GM12865 (cell line): ENCODE results near the gene NDUFB10.

Experiments
- DNase-seq: peaks from one replicate; pipeline ENCODE4 v3.0.0; 2010; ENCODE audit warnings: low read depth
- H3K4me3 ChIP-seq: 2 replicates; pipeline ENCODE4 v1.5.1; 2011; ENCODE audit warnings: mild to moderate bottlenecking, low read depth, low read length, control low read depth
- TF ChIP-seq, protein P1 (sequence below): IDR thresholded peaks from 2 replicates; pipeline ENCODE4 v1.5.1; 2011; ENCODE audit warnings: low read length, control low read depth, low read depth, inconsistent platforms; ENCODE audit not compliant: insufficient read depth; ENCODE audit errors: missing control alignments

The NDUFB10 gene

DNA sequence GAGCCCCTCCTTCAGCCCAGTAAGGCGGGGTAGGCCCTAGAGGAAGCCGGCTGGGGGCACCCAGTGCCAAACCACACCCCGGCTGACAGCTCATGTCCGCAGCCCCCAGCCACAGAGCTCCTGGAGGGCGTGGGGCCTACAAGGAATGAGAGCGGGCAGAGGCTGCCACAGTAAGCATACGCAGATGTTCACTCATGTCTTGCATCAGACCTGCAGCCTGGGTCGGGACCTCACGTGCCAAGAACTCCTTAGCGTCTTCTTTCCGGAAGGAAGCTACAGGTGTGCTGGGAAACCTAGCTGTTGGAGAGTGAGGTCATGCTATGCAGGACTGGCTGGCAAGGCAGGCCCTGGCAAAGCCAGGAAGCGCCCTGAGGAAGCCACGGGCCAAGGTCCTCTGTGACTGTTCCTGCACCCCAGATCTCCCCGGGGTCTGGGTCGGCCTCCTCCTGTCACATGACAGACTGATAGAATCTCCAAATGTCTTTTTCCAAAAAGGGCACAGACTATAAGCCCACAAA lies 48.7 kb downstream of the NDUFB10 start:
- peak overlapping the region; percentile 81 for H3K4me3 ChIP-seq
- DNase-seq: peak; percentile 56
- TF ChIP-seq, protein P1, sequence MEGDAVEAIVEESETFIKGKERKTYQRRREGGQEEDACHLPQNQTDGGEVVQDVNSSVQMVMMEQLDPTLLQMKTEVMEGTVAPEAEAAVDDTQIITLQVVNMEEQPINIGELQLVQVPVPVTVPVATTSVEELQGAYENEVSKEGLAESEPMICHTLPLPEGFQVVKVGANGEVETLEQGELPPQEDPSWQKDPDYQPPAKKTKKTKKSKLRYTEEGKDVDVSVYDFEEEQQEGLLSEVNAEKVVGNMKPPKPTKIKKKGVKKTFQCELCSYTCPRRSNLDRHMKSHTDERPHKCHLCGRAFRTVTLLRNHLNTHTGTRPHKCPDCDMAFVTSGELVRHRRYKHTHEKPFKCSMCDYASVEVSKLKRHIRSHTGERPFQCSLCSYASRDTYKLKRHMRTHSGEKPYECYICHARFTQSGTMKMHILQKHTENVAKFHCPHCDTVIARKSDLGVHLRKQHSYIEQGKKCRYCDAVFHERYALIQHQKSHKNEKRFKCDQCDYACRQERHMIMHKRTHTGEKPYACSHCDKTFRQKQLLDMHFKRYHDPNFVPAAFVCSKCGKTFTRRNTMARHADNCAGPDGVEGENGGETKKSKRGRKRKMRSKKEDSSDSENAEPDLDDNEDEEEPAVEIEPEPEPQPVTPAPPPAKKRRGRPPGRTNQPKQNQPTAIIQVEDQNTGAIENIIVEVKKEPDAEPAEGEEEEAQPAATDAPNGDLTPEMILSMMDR: no peak

DNA sequence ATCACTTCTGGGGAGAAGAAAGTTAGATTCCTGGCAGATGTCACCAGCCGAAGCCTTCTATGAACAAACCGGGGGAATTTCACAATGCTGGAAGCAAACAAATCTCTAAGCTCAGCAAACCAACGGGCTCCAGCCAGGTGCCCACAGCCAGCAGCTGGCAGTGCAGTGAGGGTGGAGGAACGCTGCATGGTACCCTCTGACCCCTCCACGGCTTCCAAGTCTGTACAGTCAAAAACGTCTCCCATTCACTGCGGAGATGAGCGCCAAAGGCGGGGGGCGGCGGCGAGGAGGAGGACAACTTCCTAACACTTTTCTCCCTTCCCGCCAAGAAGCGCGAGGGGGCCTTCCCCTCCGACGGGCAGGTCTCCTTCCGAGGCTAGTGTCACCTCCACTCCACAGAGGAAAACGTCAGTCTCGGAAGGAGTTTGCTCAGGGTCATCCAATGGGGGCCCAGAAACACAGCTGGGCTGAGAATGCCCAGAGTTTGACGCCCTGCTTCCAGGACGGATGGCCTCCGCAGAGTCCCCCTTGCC lies 49.4 kb downstream of the NDUFB10 start:
- H3K4me3 ChIP-seq: peak overlapping the region; percentile 81
- DNase-seq: peak; percentile 47
- TF ChIP-seq, protein P1: no peak

DNA sequence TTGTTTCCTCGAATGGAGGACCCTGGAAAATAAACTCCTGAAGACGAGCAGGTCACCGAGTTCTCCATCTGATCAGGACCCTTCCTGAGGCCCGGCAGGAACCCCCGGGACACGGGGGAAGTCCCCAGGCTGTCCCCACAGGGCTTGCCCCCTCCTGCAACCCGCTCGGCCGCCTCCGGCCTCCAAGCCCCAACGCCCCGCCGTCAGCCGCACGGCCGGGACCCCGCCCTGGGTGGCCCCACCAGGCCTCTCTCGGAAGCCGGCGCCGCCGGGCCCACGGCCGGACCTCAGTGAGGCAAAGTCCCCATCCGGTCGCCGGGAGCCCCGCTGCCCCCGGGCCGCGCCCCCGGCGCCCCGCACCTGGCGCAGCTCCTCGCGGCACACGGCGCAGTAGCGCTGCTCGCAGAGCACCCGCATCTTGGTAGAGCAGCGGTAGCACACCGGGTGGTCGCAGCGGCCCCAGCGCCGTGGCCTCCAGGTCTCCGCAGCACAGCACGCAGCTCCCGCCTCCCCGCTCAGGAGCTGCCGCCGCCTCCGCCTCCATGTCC lies 49.9 kb downstream of the NDUFB10 start:
- no peak for DNase-seq
- TF ChIP-seq, protein P1: no peak
- H3K4me3 ChIP-seq: peak overlapping the region; percentile 81

DNA sequence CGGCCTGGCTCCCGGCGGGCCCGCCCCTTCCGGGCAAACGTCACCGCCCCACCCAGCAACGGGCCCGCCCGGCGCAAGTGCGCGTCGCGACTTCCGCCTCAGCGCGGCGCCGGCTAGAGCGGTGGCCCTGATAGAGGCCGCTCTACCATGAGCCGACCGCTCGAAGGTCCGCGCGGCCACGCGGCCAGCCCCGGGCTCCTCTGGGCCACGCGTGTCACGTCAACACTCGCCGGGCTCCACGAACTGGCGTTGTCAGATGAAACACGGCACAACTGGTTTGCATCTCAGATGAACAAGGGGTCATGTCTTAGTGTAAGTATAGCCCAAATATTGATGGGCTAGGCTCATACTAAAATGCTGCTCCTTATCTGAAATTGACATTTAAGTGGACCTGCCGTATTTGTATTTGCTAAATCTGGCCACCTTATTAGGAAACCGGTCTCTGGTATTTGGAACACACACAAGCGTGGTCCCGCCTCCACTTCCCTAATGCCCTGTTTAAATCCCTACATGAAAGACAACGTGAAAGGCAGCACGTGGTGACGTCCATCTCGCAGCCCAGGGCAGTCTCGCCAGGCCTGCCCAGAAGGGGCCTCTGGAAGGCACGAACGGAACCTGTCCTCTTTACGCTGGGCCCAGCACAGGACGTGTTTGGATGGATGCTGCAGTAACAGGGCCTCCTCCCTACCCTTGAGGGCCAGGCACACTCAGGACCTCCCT lies 50.6 kb downstream of the NDUFB10 start, which contains the start of gene ZNF598:
Gene ZNF598 (minus strand): TSS at position 31 of the 720 bp plus-strand sequence.
- TF ChIP-seq, protein P1: no peak
- peak within 1 kb of the TSS; percentile 91 for H3K4me3 ChIP-seq
- DNase-seq: peak; percentile 91
